K562 (cell line): ENCODE data around the gene PIK3CA. TPM values are rescaled to one million over a fixed set of nuclear protein-coding genes. Genes with fewer than 3 reads are reported as not detected.

Source experiments
- CCNT2 ChIP-seq: IDR thresholded peaks from 2 replicates; pipeline ENCODE4 v1.6.1; 2011; ENCODE audit warnings: borderline replicate concordance, low read depth, mild to moderate bottlenecking, moderate library complexity, mixed read lengths, low read length; ENCODE audit not compliant: insufficient read length; ENCODE audit errors: extremely low read depth
- CHD1 ChIP-seq: fragments of 200-600 bp; sonication (generic); IDR thresholded peaks from one replicate; pipeline ENCODE4 v1.6.1; 2012; ENCODE audit warnings: mild to moderate bottlenecking, moderate library complexity, low read length, inconsistent platforms
- FIP1L1 ChIP-seq: fragments of 200-400 bp; formaldehyde crosslinking; IDR thresholded peaks from 2 replicates; pipeline ENCODE4 v1.6.1; 2018; ENCODE audit warnings: mild to moderate bottlenecking, low read depth, low read length; ENCODE audit not compliant: poor library complexity, severe bottlenecking
- FOXK2 ChIP-seq, 2 experiments: fragments of 450-650 bp; IDR thresholded peaks in 1 of 2; conservative IDR thresholded peaks in 1 of 2; 2 replicates each; pipeline ENCODE4 v1.6.1; 2016; ENCODE audit warnings: low read depth in 2 of 2, mild to moderate bottlenecking in 1 of 2
- HDAC1 ChIP-seq, 2 experiments: fragments of 450-650 bp; IDR thresholded peaks; 2 replicates each; pipeline ENCODE4 v1.6.1; 2016 to 2017; ENCODE audit warnings: inconsistent platforms in 1 of 2, mild to moderate bottlenecking in 1 of 2, moderate library complexity in 1 of 2
- KAT7 ChIP-seq: sonication (generic); formaldehyde crosslinking; IDR thresholded peaks from 2 replicates; pipeline ENCODE4 v1.8.0; 2022; ENCODE audit warnings: missing genetic modification reagents, mild to moderate bottlenecking, borderline replicate concordance
- KDM5B ChIP-seq: fragments of 200-600 bp; sonication (generic); IDR thresholded peaks from 2 replicates; pipeline ENCODE4 v1.6.1; 2012; ENCODE audit warnings: low read depth, mild to moderate bottlenecking, moderate library complexity, low read length, control low read depth, inconsistent platforms; ENCODE audit not compliant: insufficient replicate concordance
- LCOR ChIP-seq: sonication (generic); formaldehyde crosslinking; IDR thresholded peaks from 2 replicates; pipeline ENCODE4 v1.8.0; 2022; ENCODE audit warnings: mild to moderate bottlenecking, missing genetic modification reagents
- MNT ChIP-seq, 2 experiments: fragments of 450-650 bp; conservative IDR thresholded peaks; 2 replicates each; pipeline ENCODE4 v1.6.1; 2017; ENCODE audit warnings: mild to moderate bottlenecking in 2 of 2, moderate library complexity in 2 of 2
- NCOA1 ChIP-seq: fragments of 450-650 bp; IDR thresholded peaks from 2 replicates; pipeline ENCODE4 v1.6.1; 2016; ENCODE audit warnings: low read depth
- NONO ChIP-seq, 2 experiments: fragments of 200-400 bp in 1 of 2; fragments of 450-650 bp in 1 of 2; formaldehyde crosslinking in 1 of 2; IDR thresholded peaks; 2 replicates each; pipeline ENCODE4 v1.6.1; 2017; ENCODE audit warnings: low read depth in 2 of 2, mild to moderate bottlenecking in 2 of 2, moderate library complexity in 2 of 2, low read length in 1 of 2
- NR4A1 ChIP-seq, 2 experiments: fragments of 250-450 bp in 1 of 2; fragments of 450-650 bp in 1 of 2; sonication (Bioruptor Pico) in 1 of 2; IDR thresholded peaks; 2 replicates each; pipeline versions ENCODE4 v1.4.0 to v1.6.1; 2016 to 2020; ENCODE audit warnings: mild to moderate bottlenecking in 2 of 2, missing compliant biosample characterization in 1 of 2, missing genetic modification characterization in 1 of 2, moderate library complexity in 1 of 2
- POLR2G ChIP-seq: fragments of 200-400 bp; formaldehyde crosslinking; IDR thresholded peaks from 2 replicates; pipeline ENCODE4 v1.6.1; 2017; ENCODE audit warnings: low read depth, mild to moderate bottlenecking, antibody characterized with exemption, low read length, moderate library complexity
- RBBP5 ChIP-seq: fragments of 200-600 bp; sonication (generic); IDR thresholded peaks from 2 replicates; pipeline ENCODE4 v1.6.1; 2012; ENCODE audit warnings: borderline replicate concordance, mild to moderate bottlenecking, low read length, control low read depth, inconsistent platforms; ENCODE audit not compliant: insufficient read depth, poor library complexity, severe bottlenecking
- RBFOX2 ChIP-seq: fragments of 200-400 bp; formaldehyde crosslinking; IDR thresholded peaks from 2 replicates; pipeline ENCODE4 v1.6.1; 2017; ENCODE audit warnings: low read depth, mild to moderate bottlenecking, low read length, moderate library complexity
- RBM22 ChIP-seq: fragments of 200-400 bp; formaldehyde crosslinking; IDR thresholded peaks from 2 replicates; pipeline ENCODE4 v1.6.1; 2018; ENCODE audit warnings: low read length, low read depth; ENCODE audit not compliant: poor library complexity, severe bottlenecking
- SIN3A ChIP-seq, 2 experiments: fragments of 150-350 bp in 1 of 2; IDR thresholded peaks; 2 replicates each; pipeline ENCODE4 v1.6.1; 2011 to 2016; ENCODE audit warnings: borderline replicate concordance in 2 of 2, low read depth in 2 of 2, low read length in 2 of 2, mild to moderate bottlenecking in 2 of 2, moderate library complexity in 2 of 2; ENCODE audit not compliant: control insufficient read depth in 1 of 2
- SLC30A9 ChIP-seq: fragments of 250-450 bp; sonication (Bioruptor Pico); IDR thresholded peaks from 2 replicates; pipeline ENCODE4 v1.8.0; 2022; ENCODE audit warnings: mild to moderate bottlenecking, moderate library complexity
- ZBTB7A ChIP-seq: IDR thresholded peaks from 2 replicates; pipeline ENCODE4 v1.6.1; 2011; ENCODE audit warnings: low read depth, mild to moderate bottlenecking, low read length, moderate library complexity, borderline replicate concordance; ENCODE audit not compliant: control insufficient read depth
- ZFP36 ChIP-seq: fragments of 150-350 bp; IDR thresholded peaks from 2 replicates; pipeline ENCODE4 v1.6.1; 2018; ENCODE audit warnings: low read length, low read depth; ENCODE audit not compliant: partially characterized antibody
- polyA plus RNA-seq, 8 experiments: library from polyadenylated mRNA; depleted of rRNA in 4 of 8; stranded (reverse) in 5 of 8; unstranded in 3 of 8; fragments of >200 nt; fragmentation: Nextera tagmentation in 2 of 8; fragmentation: Illumina TruSeq in 1 of 8; extraction: Ambion mirVana in 2 of 8; extraction: Trizol in 1 of 8; gene quantifications; 2 replicates each; pipeline versions ENCODE4 v1.2.1 to v1.2.3, GENCODE V29; 2011 to 2014; ENCODE audit warnings: inconsistent platforms in 1 of 8, missing spikeins in 1 of 8
- total RNA-seq, 7 experiments: library from RNA; depleted of rRNA in 6 of 7; stranded (reverse); fragments of >200 nt in 6 of 7; fragmentation: Illumina TruSeq in 2 of 7; extraction: Trizol in 2 of 7; gene quantifications; 2 replicates each; pipeline versions ENCODE4 v1.2.1 to v1.2.3, GENCODE V29; 2011 to 2021; ENCODE audit warnings: low replicate concordance in 1 of 7
- TF ChIP-seq, protein P1 (sequence below): fragments of 450-650 bp; IDR thresholded peaks from 2 replicates; pipeline ENCODE4 v1.6.1; 2016; ENCODE audit warnings: low read depth, mild to moderate bottlenecking, moderate library complexity
- TF ChIP-seq, protein P2 (sequence below): fragments of 450-650 bp; IDR thresholded peaks from 2 replicates; pipeline ENCODE4 v1.6.1; 2016

PIK3CA gene
- total and polyA plus RNA-seq, 9 of the 15 experiments (the other 6 are each of a cell fraction or from before 2014, with no cell fraction given): 3.8 to 19.4 (median 10.8) TPM

GRCh38 chr3:179148616-179149405 lies 654 bp downstream of the PIK3CA start (continued):
- TF ChIP-seq, protein P1, sequence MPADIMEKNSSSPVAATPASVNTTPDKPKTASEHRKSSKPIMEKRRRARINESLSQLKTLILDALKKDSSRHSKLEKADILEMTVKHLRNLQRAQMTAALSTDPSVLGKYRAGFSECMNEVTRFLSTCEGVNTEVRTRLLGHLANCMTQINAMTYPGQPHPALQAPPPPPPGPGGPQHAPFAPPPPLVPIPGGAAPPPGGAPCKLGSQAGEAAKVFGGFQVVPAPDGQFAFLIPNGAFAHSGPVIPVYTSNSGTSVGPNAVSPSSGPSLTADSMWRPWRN: no peak
- TF ChIP-seq ZFP36: peak; percentile 32
- peak; percentile 69; the same call in 1 of the 2 replicates for TF ChIP-seq ZBTB7A
- TF ChIP-seq NCOA1: no peak
- peak; percentile 50 for TF ChIP-seq RBM22
- peak; percentile 61 to 74; a peak in 2 of 4 replicates for TF ChIP-seq FOXK2 (conservative IDR thresholded peaks at IDR 0.05 in 1 of 2, IDR thresholded peaks at IDR 0.05 in 1 of 2; ENCODE audit: low read depth in 2 of 2)
- peak in 1 of 2 experiments; percentile 45; a peak in 2 of 4 replicates for TF ChIP-seq SIN3A (IDR thresholded peaks at IDR 0.05; ENCODE audit: borderline replicate concordance in 2 of 2, control insufficient read depth in 1 of 2, low read depth in 2 of 2, low read length in 2 of 2)
- TF ChIP-seq, protein P2, sequence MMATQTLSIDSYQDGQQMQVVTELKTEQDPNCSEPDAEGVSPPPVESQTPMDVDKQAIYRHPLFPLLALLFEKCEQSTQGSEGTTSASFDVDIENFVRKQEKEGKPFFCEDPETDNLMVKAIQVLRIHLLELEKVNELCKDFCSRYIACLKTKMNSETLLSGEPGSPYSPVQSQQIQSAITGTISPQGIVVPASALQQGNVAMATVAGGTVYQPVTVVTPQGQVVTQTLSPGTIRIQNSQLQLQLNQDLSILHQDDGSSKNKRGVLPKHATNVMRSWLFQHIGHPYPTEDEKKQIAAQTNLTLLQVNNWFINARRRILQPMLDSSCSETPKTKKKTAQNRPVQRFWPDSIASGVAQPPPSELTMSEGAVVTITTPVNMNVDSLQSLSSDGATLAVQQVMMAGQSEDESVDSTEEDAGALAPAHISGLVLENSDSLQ: no peak
- TF ChIP-seq CHD1: peak; percentile 80
- TF ChIP-seq POLR2G: peak; percentile 87
- peak; percentile 24 for TF ChIP-seq CCNT2
- peak in 1 of 2 experiments; percentile 45; a peak in 1 of 4 replicates for TF ChIP-seq NONO (IDR thresholded peaks at IDR 0.05; ENCODE audit: low read depth in 2 of 2, low read length in 1 of 2)
- peak; percentile 42 to 44; a peak in 2 of 4 replicates for TF ChIP-seq MNT (conservative IDR thresholded peaks at IDR 0.05)
- peak; percentile 39 for TF ChIP-seq KDM5B
- TF ChIP-seq FIP1L1: peak; percentile 58
- TF ChIP-seq SLC30A9: 0 out of 2 replicates have a peak, but pooled peaks have one; percentile 2
- TF ChIP-seq NR4A1 (CRISPR knock-in tag; IDR thresholded peaks at IDR 0.05): 0 out of 2 replicates have a peak, but pooled peaks have one; percentile 39
- no peak for TF ChIP-seq NR4A1 (tag; IDR thresholded peaks at IDR 0.05)
- peak; percentile 79; the same call in 1 of the 2 replicates for TF ChIP-seq KAT7 (CRISPR knock-in tag)
- TF ChIP-seq HDAC1 (IDR thresholded peaks at IDR 0.05): peak in 1 of 2 experiments; percentile 55; a peak in 2 of 4 replicates
- no peak for TF ChIP-seq LCOR (CRISPR knock-in tag)
- TF ChIP-seq RBBP5: peak; percentile 90
- peak; percentile 81 for TF ChIP-seq RBFOX2
